Measurements from ENCODE around the gene MTHFD1L. TPM values are rescaled to one million over a fixed set of nuclear protein-coding genes. Genes with fewer than 3 reads are reported as not detected.
A peak's percentile ranks its signal among the peaks of the same experiment; 100 is the strongest.

MTHFD1L gene
- total RNA-seq, 1 donor from 2014 or later: 32.5 TPM

- H3K9me3 ChIP-seq (ENCODE audit: low read depth): no peaks in the 10 kb centered on the region
- Mint-ChIP-seq H3K4me3 (no peak overlapping the region), H3K4me1 (peaks cover 11% of the 10 kb centered on the region), H3K9me3 (no peaks in the 10 kb centered on the region), H3K36me3 (peaks cover 6% of the 10 kb centered on the region), H3K27me3 (ENCODE audit: insufficient read depth, low read depth) (peaks cover 5% of the 10 kb centered on the region), H3K27ac (no peak overlapping the region)
- H2AFZ ChIP-seq (replicated peaks): no peak overlapping the region
- TF ChIP-seq, protein P1, sequence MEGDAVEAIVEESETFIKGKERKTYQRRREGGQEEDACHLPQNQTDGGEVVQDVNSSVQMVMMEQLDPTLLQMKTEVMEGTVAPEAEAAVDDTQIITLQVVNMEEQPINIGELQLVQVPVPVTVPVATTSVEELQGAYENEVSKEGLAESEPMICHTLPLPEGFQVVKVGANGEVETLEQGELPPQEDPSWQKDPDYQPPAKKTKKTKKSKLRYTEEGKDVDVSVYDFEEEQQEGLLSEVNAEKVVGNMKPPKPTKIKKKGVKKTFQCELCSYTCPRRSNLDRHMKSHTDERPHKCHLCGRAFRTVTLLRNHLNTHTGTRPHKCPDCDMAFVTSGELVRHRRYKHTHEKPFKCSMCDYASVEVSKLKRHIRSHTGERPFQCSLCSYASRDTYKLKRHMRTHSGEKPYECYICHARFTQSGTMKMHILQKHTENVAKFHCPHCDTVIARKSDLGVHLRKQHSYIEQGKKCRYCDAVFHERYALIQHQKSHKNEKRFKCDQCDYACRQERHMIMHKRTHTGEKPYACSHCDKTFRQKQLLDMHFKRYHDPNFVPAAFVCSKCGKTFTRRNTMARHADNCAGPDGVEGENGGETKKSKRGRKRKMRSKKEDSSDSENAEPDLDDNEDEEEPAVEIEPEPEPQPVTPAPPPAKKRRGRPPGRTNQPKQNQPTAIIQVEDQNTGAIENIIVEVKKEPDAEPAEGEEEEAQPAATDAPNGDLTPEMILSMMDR (IDR thresholded peaks at IDR 0.05): no peak
- no peak for TF ChIP-seq EZH2phosphoT487 (IDR thresholded peaks at IDR 0.05)
- no peak for TF ChIP-seq EZH2 (IDR thresholded peaks at IDR 0.05)
- peaks cover 15% of the 10 kb centered on the region for H3F3A ChIP-seq (ENCODE audit: low read depth)
- no peak overlapping the region for H3K27ac ChIP-seq
- DNase-seq (ENCODE audit: low spot score): no peak
- no peak overlapping the region for H3K4me3 ChIP-seq
- H4K20me1 ChIP-seq (ENCODE audit: low read depth): no peaks in the 10 kb centered on the region
- no peaks in the 10 kb centered on the region for H3K36me3 ChIP-seq
- no peaks in the 10 kb centered on the region for H3K4me1 ChIP-seq
- H3K27me3 ChIP-seq: no peaks in the 10 kb centered on the region
- no peak overlapping the region for H3K9ac ChIP-seq
- no peak overlapping the region for H3K4me2 ChIP-seq
- peaks cover 16% of the 10 kb centered on the region for H3K79me2 ChIP-seq (ENCODE audit: low read depth)
These were observed 2.1 kb upstream of the MTHFD1L start for GRCh38 chr6:150863213-150863928.

DNA sequence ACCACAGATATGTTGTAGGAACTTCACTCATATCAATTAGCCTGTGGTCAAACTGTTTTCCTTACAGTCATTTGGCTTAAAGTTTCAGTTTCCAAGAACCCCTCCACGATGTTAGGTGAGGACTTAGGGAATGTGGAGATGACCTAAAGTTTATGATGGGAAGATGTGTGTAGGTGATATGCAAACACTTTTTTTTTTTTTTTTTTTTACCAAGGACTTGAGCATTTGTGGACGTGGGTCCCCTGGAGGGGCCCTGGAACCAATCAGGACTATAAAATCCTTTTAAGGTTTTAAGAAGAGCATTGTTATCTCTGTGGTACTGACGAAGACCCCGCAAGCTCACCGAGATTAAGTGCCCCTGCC, 478 bp upstream of the MTHFD1L start:
- H3K27me3 Mint-ChIP-seq (ENCODE audit: insufficient read depth, low read depth): peaks cover 8% of the 10 kb centered on the region
- Histone ChIP-seq H3K4me3 (peak overlapping the region; percentile 80), H3K27ac (no peak overlapping the region), H3K27me3 (no peaks in the 10 kb centered on the region), H2AFZ (replicated peaks) (peak overlapping the region; percentile 96), H3K9me3 (ENCODE audit: low read depth) (no peaks in the 10 kb centered on the region), H3K4me1 (no peaks in the 10 kb centered on the region), H3K9ac (no peak overlapping the region), H3K36me3 (no peaks in the 10 kb centered on the region), H3K79me2 (ENCODE audit: low read depth) (peaks cover 32% of the 10 kb centered on the region), H4K20me1 (ENCODE audit: low read depth) (no peaks in the 10 kb centered on the region), H3F3A (ENCODE audit: low read depth) (peaks cover 15% of the 10 kb centered on the region), H3K4me2 (peak overlapping the region; percentile 89)
- peak overlapping the region; percentile 86 for H3K4me3 Mint-ChIP-seq
- H3K27ac Mint-ChIP-seq: peak overlapping the region; percentile 50
- peaks cover 3% of the 10 kb centered on the region for H3K36me3 Mint-ChIP-seq
- peaks cover 11% of the 10 kb centered on the region for H3K4me1 Mint-ChIP-seq
- no peaks in the 10 kb centered on the region for H3K9me3 Mint-ChIP-seq
- no peak for DNase-seq (ENCODE audit: low spot score)
- TF ChIP-seq EZH2phosphoT487 (IDR thresholded peaks at IDR 0.05) (no peak), EZH2 (IDR thresholded peaks at IDR 0.05) (no peak)
- TF ChIP-seq, protein P1 (IDR thresholded peaks at IDR 0.05): no peak

DNA sequence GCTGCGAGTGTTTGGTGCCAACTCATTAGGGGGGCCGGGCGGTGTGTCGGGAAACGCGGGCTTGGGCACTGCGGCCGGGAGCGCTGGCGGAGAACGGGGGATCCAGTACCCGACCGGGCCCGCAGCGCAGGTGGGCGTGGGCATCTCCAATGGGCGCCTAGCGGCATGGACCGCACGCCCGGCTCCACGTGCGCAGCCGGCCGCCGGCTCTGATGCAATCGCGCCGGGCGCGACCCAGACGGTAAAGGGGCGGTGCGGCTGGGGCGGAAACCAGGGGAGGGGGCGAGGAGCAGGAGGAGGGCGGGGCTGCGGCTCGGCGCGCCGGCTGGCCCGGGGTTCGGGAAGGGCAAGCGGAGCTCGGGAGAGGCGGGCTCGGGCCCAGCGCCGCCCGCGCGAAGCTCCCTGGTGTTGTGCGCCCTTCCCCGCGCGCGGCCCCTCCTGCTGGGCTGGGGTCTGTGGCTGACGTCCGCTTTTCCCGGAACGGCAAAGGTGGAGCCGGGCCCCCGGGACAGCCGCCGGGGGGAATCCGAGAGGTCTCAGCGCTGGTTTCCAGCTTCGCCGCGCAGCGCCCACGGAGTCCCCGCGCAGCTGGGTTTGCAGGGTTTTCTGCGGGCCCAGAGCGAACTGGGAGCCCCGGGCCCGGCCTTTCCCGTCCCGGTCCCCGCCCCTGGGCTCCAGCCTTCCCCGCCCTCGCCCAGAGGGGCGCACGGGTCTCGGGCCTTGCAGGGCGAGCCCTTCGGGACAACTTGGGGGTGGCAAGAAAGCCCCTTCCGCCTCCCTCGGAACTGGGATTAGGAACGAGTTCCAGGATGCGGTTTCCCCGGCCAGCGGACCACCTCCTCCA, 867 bp downstream of the MTHFD1L start:
- Mint-ChIP-seq H3K27me3 (ENCODE audit: insufficient read depth, low read depth) (peaks cover 8% of the 10 kb centered on the region), H3K9me3 (no peaks in the 10 kb centered on the region), H3K36me3 (peaks cover 3% of the 10 kb centered on the region), H3K4me3 (peak overlapping the region; percentile 96), H3K27ac (peak overlapping the region; percentile 94), H3K4me1 (peaks cover 11% of the 10 kb centered on the region)
- no peaks in the 10 kb centered on the region for H3K27me3 ChIP-seq
- peak; percentile 95 for DNase-seq (ENCODE audit: low spot score)
- H3K4me1 ChIP-seq: no peaks in the 10 kb centered on the region
- H3K79me2 ChIP-seq (ENCODE audit: low read depth): peaks cover 45% of the 10 kb centered on the region
- no peaks in the 10 kb centered on the region for H4K20me1 ChIP-seq (ENCODE audit: low read depth)
- peak; percentile 53 for TF ChIP-seq EZH2 (IDR thresholded peaks at IDR 0.05)
- TF ChIP-seq, protein P1 (IDR thresholded peaks at IDR 0.05): no peak
- TF ChIP-seq EZH2phosphoT487 (IDR thresholded peaks at IDR 0.05): no peak
- peak overlapping the region; percentile 96 for H2AFZ ChIP-seq (replicated peaks)
- H3K36me3 ChIP-seq: no peaks in the 10 kb centered on the region
- no peaks in the 10 kb centered on the region for H3K9me3 ChIP-seq (ENCODE audit: low read depth)
- H3K27ac ChIP-seq: peak overlapping the region; percentile 78
- H3K4me3 ChIP-seq: peak overlapping the region; percentile 80
- peak overlapping the region; percentile 68 for H3K9ac ChIP-seq
- peak overlapping the region; percentile 89 for H3K4me2 ChIP-seq
- peaks cover 15% of the 10 kb centered on the region for H3F3A ChIP-seq (ENCODE audit: low read depth)
